ENCODE measurements around the gene IGFBP5. TPM values are rescaled to one million over a fixed set of nuclear protein-coding genes. Genes with fewer than 3 reads are reported as not detected.
A peak's percentile ranks its signal among the peaks of the same experiment; 100 is the strongest.

The IGFBP5 gene
- total and polyA plus RNA-seq, 4 donors = 2.3 to 43.4 (median 14.4) TPM

DNA sequence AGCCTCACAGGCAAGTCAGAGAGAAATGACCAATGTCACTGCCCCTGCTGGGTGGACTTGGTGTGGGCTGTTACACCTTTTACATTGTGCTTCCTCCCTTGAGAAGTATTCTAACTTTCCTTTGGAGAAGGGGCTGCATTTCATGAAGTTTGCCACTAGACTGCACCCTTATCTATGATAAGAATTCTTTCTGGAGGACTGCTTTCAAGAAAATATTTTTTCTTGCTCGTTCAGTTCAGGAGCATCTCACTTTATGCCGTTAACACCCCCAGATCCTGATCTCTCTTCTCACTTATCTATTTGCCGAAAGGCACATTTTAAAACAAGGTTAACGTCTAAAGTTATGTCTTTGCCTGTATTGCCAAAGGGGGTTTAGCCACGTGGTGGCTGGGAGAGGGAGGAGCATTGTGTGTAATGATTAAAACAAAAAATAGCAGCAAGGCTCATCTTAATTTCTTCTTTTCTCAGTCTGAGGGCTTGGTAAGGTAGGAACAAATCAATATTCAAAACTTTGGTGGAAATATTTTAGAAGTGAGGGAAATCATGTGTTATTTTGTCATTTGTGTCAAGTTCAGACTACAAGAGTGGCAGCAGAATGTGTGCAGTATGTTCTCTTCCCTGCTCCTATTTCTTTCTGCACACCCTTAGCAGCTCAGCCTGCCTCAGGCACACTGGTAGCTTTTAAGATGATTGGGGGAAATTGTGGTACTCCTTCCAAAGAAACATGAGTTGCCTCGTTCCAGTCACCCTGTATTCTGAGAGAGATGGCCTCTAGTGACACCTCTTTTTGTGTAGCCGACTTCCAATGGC is 1.6 kb upstream of the IGFBP5 start:
- Histone ChIP-seq H3K4me1 (ENCODE audit: control insufficient read depth in 4 of 4, insufficient read depth in 4 of 4, low read length in 3 of 4) (peaks cover 12 to 27% (median 19%) of the 10 kb centered on the region in 4 donors), H3K27ac (ENCODE audit: low read depth in 1 of 2, low read length in 2 of 2) (no peak overlapping the region), H3K4me3 (ENCODE audit: low read depth in 1 of 3, low read length in 3 of 3) (no peak overlapping the region), H3K9me3 (ENCODE audit: control insufficient read depth in 4 of 4, low read length in 3 of 4) (no peaks in the 10 kb centered on the region), H3K9ac (ENCODE audit: low read depth in 1 of 2, low read length in 2 of 2) (no peak overlapping the region), H3K27me3 (ENCODE audit: control insufficient read depth in 4 of 4, insufficient read depth in 4 of 4, low read length in 3 of 4) (peaks cover 0 to 15% (median 10%) of the 10 kb centered on the region in 4 donors), H3K36me3 (ENCODE audit: control insufficient read depth in 4 of 4, insufficient read depth in 3 of 4, low read depth in 1 of 4, low read length in 3 of 4) (no peaks in the 10 kb centered on the region)
- 36% methylated on average over 7 of the region's 7 CpGs for WGBS
- TF ChIP-seq RAD21 (IDR thresholded peaks at IDR 0.05) = peak; percentile 54 to 63
- TF ChIP-seq, protein P1, sequence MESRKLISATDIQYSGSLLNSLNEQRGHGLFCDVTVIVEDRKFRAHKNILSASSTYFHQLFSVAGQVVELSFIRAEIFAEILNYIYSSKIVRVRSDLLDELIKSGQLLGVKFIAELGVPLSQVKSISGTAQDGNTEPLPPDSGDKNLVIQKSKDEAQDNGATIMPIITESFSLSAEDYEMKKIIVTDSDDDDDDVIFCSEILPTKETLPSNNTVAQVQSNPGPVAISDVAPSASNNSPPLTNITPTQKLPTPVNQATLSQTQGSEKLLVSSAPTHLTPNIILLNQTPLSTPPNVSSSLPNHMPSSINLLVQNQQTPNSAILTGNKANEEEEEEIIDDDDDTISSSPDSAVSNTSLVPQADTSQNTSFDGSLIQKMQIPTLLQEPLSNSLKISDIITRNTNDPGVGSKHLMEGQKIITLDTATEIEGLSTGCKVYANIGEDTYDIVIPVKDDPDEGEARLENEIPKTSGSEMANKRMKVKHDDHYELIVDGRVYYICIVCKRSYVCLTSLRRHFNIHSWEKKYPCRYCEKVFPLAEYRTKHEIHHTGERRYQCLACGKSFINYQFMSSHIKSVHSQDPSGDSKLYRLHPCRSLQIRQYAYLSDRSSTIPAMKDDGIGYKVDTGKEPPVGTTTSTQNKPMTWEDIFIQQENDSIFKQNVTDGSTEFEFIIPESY (IDR thresholded peaks at IDR 0.05) = no peak
- TF ChIP-seq, protein P2, sequence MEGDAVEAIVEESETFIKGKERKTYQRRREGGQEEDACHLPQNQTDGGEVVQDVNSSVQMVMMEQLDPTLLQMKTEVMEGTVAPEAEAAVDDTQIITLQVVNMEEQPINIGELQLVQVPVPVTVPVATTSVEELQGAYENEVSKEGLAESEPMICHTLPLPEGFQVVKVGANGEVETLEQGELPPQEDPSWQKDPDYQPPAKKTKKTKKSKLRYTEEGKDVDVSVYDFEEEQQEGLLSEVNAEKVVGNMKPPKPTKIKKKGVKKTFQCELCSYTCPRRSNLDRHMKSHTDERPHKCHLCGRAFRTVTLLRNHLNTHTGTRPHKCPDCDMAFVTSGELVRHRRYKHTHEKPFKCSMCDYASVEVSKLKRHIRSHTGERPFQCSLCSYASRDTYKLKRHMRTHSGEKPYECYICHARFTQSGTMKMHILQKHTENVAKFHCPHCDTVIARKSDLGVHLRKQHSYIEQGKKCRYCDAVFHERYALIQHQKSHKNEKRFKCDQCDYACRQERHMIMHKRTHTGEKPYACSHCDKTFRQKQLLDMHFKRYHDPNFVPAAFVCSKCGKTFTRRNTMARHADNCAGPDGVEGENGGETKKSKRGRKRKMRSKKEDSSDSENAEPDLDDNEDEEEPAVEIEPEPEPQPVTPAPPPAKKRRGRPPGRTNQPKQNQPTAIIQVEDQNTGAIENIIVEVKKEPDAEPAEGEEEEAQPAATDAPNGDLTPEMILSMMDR (IDR thresholded peaks at IDR 0.05; ENCODE audit: low read depth, low read length, missing input control) = peak; percentile 36
- no peak for DNase-seq (ENCODE audit: low spot score)

DNA sequence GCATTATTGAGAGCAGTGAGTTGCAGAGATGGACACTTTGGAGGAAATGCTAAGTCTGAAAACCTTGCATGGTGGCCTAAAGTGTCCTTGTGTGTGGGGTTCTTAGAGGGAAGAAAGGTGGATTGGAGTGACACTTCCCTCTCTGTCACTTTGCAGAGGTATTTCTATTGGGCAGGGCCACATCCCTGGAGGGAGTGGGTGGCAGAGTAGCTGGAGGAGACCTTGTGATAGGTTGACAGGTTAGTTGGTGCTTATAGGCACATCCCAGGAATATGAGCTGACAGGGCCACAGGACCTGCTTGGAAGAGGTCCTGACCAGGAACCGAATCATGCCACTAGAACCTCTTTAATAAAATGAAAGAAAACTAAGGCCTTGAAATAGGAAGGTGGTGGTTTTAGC is 972 bp upstream of the IGFBP5 start:
- Histone ChIP-seq H3K27me3 (ENCODE audit: control insufficient read depth in 4 of 4, insufficient read depth in 4 of 4, low read length in 3 of 4) (peaks cover 0 to 15% (median 10%) of the 10 kb centered on the region in 4 donors), H3K36me3 (ENCODE audit: control insufficient read depth in 4 of 4, insufficient read depth in 3 of 4, low read depth in 1 of 4, low read length in 3 of 4) (no peaks in the 10 kb centered on the region), H3K9ac (ENCODE audit: low read depth in 1 of 2, low read length in 2 of 2) (no peak overlapping the region), H3K27ac (ENCODE audit: low read depth in 1 of 2, low read length in 2 of 2) (no peak overlapping the region), H3K4me1 (ENCODE audit: control insufficient read depth in 4 of 4, insufficient read depth in 4 of 4, low read length in 3 of 4) (peaks cover 12 to 29% (median 19%) of the 10 kb centered on the region in 4 donors), H3K4me3 (ENCODE audit: low read depth in 1 of 3, low read length in 3 of 3) (no peak overlapping the region), H3K9me3 (ENCODE audit: control insufficient read depth in 4 of 4, low read length in 3 of 4) (no peaks in the 10 kb centered on the region)
- no peak for DNase-seq (ENCODE audit: low spot score)
- TF ChIP-seq EGR1 (IDR thresholded peaks at IDR 0.05; ENCODE audit: low read depth in 2 of 2) = no peak
- no peak for TF ChIP-seq RAD21 (IDR thresholded peaks at IDR 0.05)
- TF ChIP-seq FOXA1 (IDR thresholded peaks at IDR 0.05) = no peak
- TF ChIP-seq, protein P1 (IDR thresholded peaks at IDR 0.05) = no peak
- WGBS = 84% methylated on average over 1 of the region's 1 CpG

DNA sequence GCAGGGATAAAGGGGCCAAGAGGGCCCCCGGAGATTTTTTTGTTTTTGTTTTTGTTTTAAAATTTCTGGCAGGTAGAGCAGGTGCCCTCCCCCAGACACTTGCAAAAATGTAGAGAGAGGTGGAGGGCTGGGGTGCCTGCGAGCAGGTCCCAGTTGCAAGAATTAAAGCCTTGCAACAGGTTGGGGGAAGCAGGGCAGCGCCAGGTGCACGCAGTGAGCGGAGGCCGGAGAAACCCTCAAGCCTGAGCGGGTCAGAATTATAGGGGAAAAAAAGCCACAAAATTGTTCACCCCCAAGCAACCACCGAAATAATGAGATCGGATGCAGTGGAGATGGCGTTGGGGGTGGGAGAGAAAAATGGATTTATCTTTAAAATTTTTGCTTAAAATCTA is 527 bp downstream of the IGFBP5 start:
- Histone ChIP-seq H3K27me3 (ENCODE audit: control insufficient read depth in 4 of 4, insufficient read depth in 4 of 4, low read length in 3 of 4) (peaks cover 0 to 15% (median 10%) of the 10 kb centered on the region in 4 donors), H3K9ac (ENCODE audit: low read depth in 1 of 2, low read length in 2 of 2) (no peak overlapping the region), H3K4me3 (ENCODE audit: low read depth in 1 of 3, low read length in 3 of 3) (peak overlapping the region in 1 of 3 donors; percentile 23), H3K36me3 (ENCODE audit: control insufficient read depth in 4 of 4, insufficient read depth in 3 of 4, low read depth in 1 of 4, low read length in 3 of 4) (no peaks in the 10 kb centered on the region), H3K9me3 (ENCODE audit: control insufficient read depth in 4 of 4, low read length in 3 of 4) (no peaks in the 10 kb centered on the region), H3K4me1 (ENCODE audit: control insufficient read depth in 4 of 4, insufficient read depth in 4 of 4, low read length in 3 of 4) (peaks cover 12 to 29% (median 19%) of the 10 kb centered on the region in 4 donors), H3K27ac (ENCODE audit: low read depth in 1 of 2, low read length in 2 of 2) (no peak overlapping the region)
- TF ChIP-seq FOXA2 (IDR thresholded peaks at IDR 0.05) = no peak
- TF ChIP-seq JUND (IDR thresholded peaks at IDR 0.05) = no peak
- no peak for TF ChIP-seq NR2F2 (IDR thresholded peaks at IDR 0.05)
- TF ChIP-seq RXRA (IDR thresholded peaks at IDR 0.05) = no peak
- TF ChIP-seq, protein P3, sequence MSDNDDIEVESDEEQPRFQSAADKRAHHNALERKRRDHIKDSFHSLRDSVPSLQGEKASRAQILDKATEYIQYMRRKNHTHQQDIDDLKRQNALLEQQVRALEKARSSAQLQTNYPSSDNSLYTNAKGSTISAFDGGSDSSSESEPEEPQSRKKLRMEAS (IDR thresholded peaks at IDR 0.05) = no peak
- 9% methylated on average over 10 of the region's 10 CpGs for WGBS
- no peak for DNase-seq (ENCODE audit: low spot score)
